Body of pancreas (tissue), 4 donors: ENCODE data around the gene RHOT1.

Experiments used
- POLR2A ChIP-seq, 3 donors: fragments of 450-650 bp; IDR thresholded peaks; one replicate each; pipeline ENCODE4 v1.6.1; 2016; ENCODE audit warnings: antibody characterized with exemption in 3 of 3, mild to moderate bottlenecking in 2 of 3
- TF ChIP-seq, protein P1 (sequence below), 7 experiments: fragments of 450-650 bp in 4 of 7; fragments of 200-600 bp in 3 of 7; sonication (generic) in 3 of 7; IDR thresholded peaks; one replicate each; pipeline ENCODE4 v1.5.1; 2016 to 2019; ENCODE audit warnings: antibody characterized with exemption in 7 of 7

DNA sequence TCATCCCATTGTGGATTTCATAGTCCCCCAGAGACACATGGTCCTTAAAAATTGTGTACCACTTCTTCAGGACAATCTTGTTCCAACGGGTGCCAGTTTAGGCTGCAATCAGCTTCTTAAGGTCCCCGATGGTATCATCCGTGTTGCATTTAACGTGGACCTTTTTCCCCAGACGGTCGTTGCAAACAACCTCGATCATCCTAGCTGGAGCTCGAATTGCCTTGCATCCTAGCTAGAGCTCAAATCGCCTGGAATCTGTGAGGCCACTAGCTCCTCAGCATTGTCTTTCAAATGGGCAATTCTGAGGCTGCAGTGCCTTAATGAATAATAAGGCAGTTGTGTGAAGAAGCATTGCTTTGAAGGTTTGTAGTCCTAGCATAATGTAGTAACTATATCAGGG, 85.6 kb downstream of the RHOT1 start:
- TF ChIP-seq, protein P1, sequence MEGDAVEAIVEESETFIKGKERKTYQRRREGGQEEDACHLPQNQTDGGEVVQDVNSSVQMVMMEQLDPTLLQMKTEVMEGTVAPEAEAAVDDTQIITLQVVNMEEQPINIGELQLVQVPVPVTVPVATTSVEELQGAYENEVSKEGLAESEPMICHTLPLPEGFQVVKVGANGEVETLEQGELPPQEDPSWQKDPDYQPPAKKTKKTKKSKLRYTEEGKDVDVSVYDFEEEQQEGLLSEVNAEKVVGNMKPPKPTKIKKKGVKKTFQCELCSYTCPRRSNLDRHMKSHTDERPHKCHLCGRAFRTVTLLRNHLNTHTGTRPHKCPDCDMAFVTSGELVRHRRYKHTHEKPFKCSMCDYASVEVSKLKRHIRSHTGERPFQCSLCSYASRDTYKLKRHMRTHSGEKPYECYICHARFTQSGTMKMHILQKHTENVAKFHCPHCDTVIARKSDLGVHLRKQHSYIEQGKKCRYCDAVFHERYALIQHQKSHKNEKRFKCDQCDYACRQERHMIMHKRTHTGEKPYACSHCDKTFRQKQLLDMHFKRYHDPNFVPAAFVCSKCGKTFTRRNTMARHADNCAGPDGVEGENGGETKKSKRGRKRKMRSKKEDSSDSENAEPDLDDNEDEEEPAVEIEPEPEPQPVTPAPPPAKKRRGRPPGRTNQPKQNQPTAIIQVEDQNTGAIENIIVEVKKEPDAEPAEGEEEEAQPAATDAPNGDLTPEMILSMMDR (IDR thresholded peaks at IDR 0.05) = no peak
- TF ChIP-seq POLR2A (IDR thresholded peaks at IDR 0.05) = no peak
